Erythroblast (primary cell): ENCODE results near the gene CSPG5.

Experiments
- GATA1 ChIP-seq: IDR thresholded peaks from 2 replicates; pipeline ENCODE4 v1.6.1; 2011; ENCODE audit warnings: low read depth, mild to moderate bottlenecking, control low read depth, low read length, moderate library complexity
- POLR2A ChIP-seq: IDR thresholded peaks from 2 replicates; pipeline ENCODE4 v1.6.1; 2011; ENCODE audit warnings: mild to moderate bottlenecking, low read length

GRCh38 chr3:47592066-47592795, 13.6 kb upstream of the CSPG5 start:
- TF ChIP-seq POLR2A (no peak), GATA1 (no peak)
